ENCODE data around the gene KRT83.

Gene KRT83

DNA sequence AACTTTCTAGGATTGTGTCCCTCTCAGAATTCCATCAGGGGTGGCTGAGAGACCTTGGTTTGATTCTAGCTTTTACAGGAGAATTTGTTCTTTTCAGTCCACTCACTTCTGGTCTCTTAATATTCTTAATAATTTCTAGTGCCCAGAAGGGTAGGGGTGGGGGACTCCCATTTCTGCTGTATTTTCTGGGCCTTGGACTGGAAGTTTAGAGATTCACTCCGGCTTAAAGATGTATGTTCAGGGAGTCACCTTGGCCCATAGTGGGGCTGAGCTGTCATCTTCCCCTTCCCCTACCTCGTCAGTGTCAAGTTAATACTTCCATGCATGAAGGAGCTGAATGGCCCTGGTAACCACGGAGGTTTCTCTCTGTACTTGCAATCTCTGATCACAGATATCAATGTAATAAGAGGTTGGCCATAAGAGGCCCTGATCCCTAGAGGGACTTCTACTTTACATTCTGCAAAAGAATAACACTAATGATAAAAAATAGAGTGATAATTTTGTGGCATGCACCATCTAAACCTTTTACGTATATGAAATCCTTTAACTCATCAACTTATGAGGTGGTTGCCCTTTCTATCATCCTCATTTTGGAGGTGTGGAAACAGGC is 36.5 kb downstream of the KRT83 start:
- TF ChIP-seq MEIS1 (CRISPR knock-in tag; IDR thresholded peaks at IDR 0.05; ENCODE audit: borderline replicate concordance) (no peak), ZBTB7A (tag by site-specific recombination; IDR thresholded peaks at IDR 0.05; ENCODE audit: low read depth) (no peak), ZNF184 (tag by site-specific recombination; IDR thresholded peaks at IDR 0.05) (no peak), ZNF202 (tag by site-specific recombination; IDR thresholded peaks at IDR 0.05; ENCODE audit: borderline replicate concordance) (no peak), ZBTB20 (tag by site-specific recombination; IDR thresholded peaks at IDR 0.05) (no peak), ZNF239 (tag by site-specific recombination; IDR thresholded peaks at IDR 0.05) (no peak), ZFHX2 (tag by site-specific recombination; conservative IDR thresholded peaks at IDR 0.05) (no peak), ZNF311 (tag by site-specific recombination; IDR thresholded peaks at IDR 0.05; ENCODE audit: borderline replicate concordance) (no peak), ZBTB21 (tag by site-specific recombination; IDR thresholded peaks at IDR 0.05) (no peak), ZNF138 (tag by site-specific recombination; IDR thresholded peaks at IDR 0.05; ENCODE audit: borderline replicate concordance) (no peak), ZBTB8A (tag by site-specific recombination; IDR thresholded peaks at IDR 0.05) (no peak), ZSCAN30 (tag by site-specific recombination; IDR thresholded peaks at IDR 0.05) (no peak), ZNF510 (tag by site-specific recombination; IDR thresholded peaks at IDR 0.05; ENCODE audit: insufficient replicate concordance) (no peak)
- TF ChIP-seq, protein P1, sequence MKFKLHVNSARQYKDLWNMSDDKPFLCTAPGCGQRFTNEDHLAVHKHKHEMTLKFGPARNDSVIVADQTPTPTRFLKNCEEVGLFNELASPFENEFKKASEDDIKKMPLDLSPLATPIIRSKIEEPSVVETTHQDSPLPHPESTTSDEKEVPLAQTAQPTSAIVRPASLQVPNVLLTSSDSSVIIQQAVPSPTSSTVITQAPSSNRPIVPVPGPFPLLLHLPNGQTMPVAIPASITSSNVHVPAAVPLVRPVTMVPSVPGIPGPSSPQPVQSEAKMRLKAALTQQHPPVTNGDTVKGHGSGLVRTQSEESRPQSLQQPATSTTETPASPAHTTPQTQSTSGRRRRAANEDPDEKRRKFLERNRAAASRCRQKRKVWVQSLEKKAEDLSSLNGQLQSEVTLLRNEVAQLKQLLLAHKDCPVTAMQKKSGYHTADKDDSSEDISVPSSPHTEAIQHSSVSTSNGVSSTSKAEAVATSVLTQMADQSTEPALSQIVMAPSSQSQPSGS (tag by site-specific recombination; IDR thresholded peaks at IDR 0.05; ENCODE audit: low read depth) = no peak
- TF ChIP-seq, protein P2, sequence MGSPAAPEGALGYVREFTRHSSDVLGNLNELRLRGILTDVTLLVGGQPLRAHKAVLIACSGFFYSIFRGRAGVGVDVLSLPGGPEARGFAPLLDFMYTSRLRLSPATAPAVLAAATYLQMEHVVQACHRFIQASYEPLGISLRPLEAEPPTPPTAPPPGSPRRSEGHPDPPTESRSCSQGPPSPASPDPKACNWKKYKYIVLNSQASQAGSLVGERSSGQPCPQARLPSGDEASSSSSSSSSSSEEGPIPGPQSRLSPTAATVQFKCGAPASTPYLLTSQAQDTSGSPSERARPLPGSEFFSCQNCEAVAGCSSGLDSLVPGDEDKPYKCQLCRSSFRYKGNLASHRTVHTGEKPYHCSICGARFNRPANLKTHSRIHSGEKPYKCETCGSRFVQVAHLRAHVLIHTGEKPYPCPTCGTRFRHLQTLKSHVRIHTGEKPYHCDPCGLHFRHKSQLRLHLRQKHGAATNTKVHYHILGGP (tag by site-specific recombination; IDR thresholded peaks at IDR 0.05) = no peak
- TF ChIP-seq, protein P3, sequence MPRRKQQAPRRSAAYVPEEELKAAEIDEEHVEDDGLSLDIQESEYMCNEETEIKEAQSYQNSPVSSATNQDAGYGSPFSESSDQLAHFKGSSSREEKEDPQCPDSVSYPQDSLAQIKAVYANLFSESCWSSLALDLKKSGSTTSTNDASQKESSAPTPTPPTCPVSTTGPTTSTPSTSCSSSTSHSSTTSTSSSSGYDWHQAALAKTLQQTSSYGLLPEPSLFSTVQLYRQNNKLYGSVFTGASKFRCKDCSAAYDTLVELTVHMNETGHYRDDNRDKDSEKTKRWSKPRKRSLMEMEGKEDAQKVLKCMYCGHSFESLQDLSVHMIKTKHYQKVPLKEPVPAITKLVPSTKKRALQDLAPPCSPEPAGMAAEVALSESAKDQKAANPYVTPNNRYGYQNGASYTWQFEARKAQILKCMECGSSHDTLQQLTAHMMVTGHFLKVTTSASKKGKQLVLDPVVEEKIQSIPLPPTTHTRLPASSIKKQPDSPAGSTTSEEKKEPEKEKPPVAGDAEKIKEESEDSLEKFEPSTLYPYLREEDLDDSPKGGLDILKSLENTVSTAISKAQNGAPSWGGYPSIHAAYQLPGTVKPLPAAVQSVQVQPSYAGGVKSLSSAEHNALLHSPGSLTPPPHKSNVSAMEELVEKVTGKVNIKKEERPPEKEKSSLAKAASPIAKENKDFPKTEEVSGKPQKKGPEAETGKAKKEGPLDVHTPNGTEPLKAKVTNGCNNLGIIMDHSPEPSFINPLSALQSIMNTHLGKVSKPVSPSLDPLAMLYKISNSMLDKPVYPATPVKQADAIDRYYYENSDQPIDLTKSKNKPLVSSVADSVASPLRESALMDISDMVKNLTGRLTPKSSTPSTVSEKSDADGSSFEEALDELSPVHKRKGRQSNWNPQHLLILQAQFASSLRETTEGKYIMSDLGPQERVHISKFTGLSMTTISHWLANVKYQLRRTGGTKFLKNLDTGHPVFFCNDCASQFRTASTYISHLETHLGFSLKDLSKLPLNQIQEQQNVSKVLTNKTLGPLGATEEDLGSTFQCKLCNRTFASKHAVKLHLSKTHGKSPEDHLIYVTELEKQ (tag by site-specific recombination; IDR thresholded peaks at IDR 0.05; ENCODE audit: borderline replicate concordance) = no peak
- TF ChIP-seq, protein P4, sequence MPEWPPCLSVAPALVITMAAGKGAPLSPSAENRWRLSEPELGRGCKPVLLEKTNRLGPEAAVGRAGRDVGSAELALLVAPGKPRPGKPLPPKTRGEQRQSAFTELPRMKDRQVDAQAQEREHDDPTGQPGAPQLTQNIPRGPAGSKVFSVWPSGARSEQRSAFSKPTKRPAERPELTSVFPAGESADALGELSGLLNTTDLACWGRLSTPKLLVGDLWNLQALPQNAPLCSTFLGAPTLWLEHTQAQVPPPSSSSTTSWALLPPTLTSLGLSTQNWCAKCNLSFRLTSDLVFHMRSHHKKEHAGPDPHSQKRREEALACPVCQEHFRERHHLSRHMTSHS (tag by site-specific recombination; IDR thresholded peaks at IDR 0.05) = no peak
- CTCF ChIA-PET = interaction anchor here (0.6 to 3.3 kb wide), 10 partner anchors 22 to 596 kb away, joined by 3 to 12 read pairs (median 4); no protein-coding TSS in a partner anchor
- H3K4me1 ChIP-seq (ENCODE audit: control insufficient read depth, insufficient read depth, low read length) = no peaks in the 10 kb centered on the region; the same call in 1 of the 2 replicates
- H3K9me3 ChIP-seq (ENCODE audit: control insufficient read depth, insufficient read depth, low read depth, low read length) = no peaks in the 10 kb centered on the region
- no peaks in the 10 kb centered on the region for H3K36me3 ChIP-seq (ENCODE audit: control insufficient read depth in 2 of 2, insufficient read depth in 1 of 2, low read length in 2 of 2)
- POLR2A ChIA-PET = no interaction called here
- H3K4me3 ChIP-seq (ENCODE audit: low read depth, low read length) = no peak overlapping the region
- no peak overlapping the region for H3K27ac ChIP-seq (ENCODE audit: extremely low read depth, low read depth, low read length)

All from HEK293 (cell line).